NCI-H526 (cell line): Measurements from ENCODE around the gene ARAP3.
"Not testable (repeated sequence)": the region's sequence is repeated elsewhere in the genome, so short reads cannot be mapped to it uniquely, and the experiment has no call there.

Experiments
- DNase-seq, 2 experiments: peaks; one replicate each; lab custom pipeline; 2025; lab: John Stamatoyannopoulos, UW

The ARAP3 gene

GRCh38 chr5:141613344-141613743, 68.7 kb downstream of the ARAP3 start:
- DNase-seq: no peak

GRCh38 chr5:141611289-141611688, 70.7 kb downstream of the ARAP3 start:
- no peak for DNase-seq

- DNase-seq: not testable (repeated sequence)
Measured at GRCh38 chr5:141609921-141610320, 72.1 kb downstream of the ARAP3 start.

GRCh38 chr5:141609044-141609443, 73.0 kb downstream of the ARAP3 start:
- no peak for DNase-seq

GRCh38 chr5:141608557-141608956, 73.5 kb downstream of the ARAP3 start:
- no peak for DNase-seq

- DNase-seq: no peak
Measured at GRCh38 chr5:141608046-141608445, 74.0 kb downstream of the ARAP3 start.

GRCh38 chr5:141605523-141606277, 76.3 kb downstream of the ARAP3 start:
- DNase-seq: peak; percentile 14 to 34

- DNase-seq: peak in 1 of 2 experiments; percentile 0
Measured at GRCh38 chr5:141603923-141604717, 77.9 kb downstream of the ARAP3 start.
